Sigmoid colon (tissue), 7 donors: ENCODE data around the gene RPEL1. TPM values are rescaled to one million over a fixed set of nuclear protein-coding genes. Genes with fewer than 3 reads are reported as not detected.
A peak's percentile ranks its signal among the peaks of the same experiment; 100 is the strongest.

Experiments used
- DNase-seq: peaks from one replicate; pipeline ENCODE4 v3.0.0-alpha.2; 2019
- H3K27ac ChIP-seq, 4 donors: fragments of 200-600 bp; sonication (generic); one replicate each; pipeline ENCODE4 v1.5.1; 2016 to 2019; ENCODE audit warnings: mild to moderate bottlenecking in 1 of 4
- H3K27me3 ChIP-seq, 3 donors: fragments of 200-600 bp; sonication (generic); one replicate each; pipeline ENCODE4 v1.5.1; 2019; ENCODE audit warnings: mild to moderate bottlenecking in 1 of 3
- H3K36me3 ChIP-seq, 4 donors: fragments of 200-600 bp; sonication (generic); one replicate each; pipeline ENCODE4 v1.5.1; 2016 to 2019
- H3K4me1 ChIP-seq, 4 donors: fragments of 200-600 bp; sonication (generic); one replicate each; pipeline ENCODE4 v1.5.1; 2017 to 2019
- H3K4me3 ChIP-seq, 4 donors: fragments of 200-600 bp; sonication (generic); one replicate each; pipeline ENCODE4 v1.5.1; 2017 to 2019; ENCODE audit warnings: mild to moderate bottlenecking in 2 of 4, moderate library complexity in 1 of 4
- H3K9me3 ChIP-seq, 4 donors: fragments of 200-600 bp in 3 of 4; sonication (generic) in 3 of 4; one replicate each; pipeline versions ENCODE4 v1.5.1 to v1.6.1; 2013 to 2019
- EP300 ChIP-seq, 4 donors: sonication (generic); formaldehyde crosslinking; IDR thresholded peaks; one replicate each; pipeline ENCODE4 v1.6.1; 2017; ENCODE audit warnings: antibody characterized with exemption in 4 of 4
- POLR2A ChIP-seq, 2 donors: fragments of 450-650 bp; IDR thresholded peaks; one replicate each; pipeline ENCODE4 v1.6.1; 2016; ENCODE audit warnings: antibody characterized with exemption in 2 of 2, mild to moderate bottlenecking in 2 of 2, moderate library complexity in 2 of 2
- POLR2AphosphoS5 ChIP-seq, 4 donors: sonication (generic); formaldehyde crosslinking; IDR thresholded peaks; one replicate each; pipeline ENCODE4 v1.6.1; 2017; ENCODE audit warnings: antibody characterized with exemption in 4 of 4
- WGBS, 2 donors: extraction: QIAGEN DNeasy Blood & Tissue Kit; methylation state at CpG; one replicate each; pipeline ENCODE4 v1.1.7; 2013; 5-methylcytosine and 5-hydroxymethylcytosine counted together
- intact Hi-C: fragments of 100-400 bp; cut with DNase I; formaldehyde crosslinking; loops from one replicate; pipeline ENCODE4 v1.15.1; 2023
- polyA plus RNA-seq, 3 donors: library from polyadenylated mRNA; stranded (reverse); fragments of 200-250 nt; gene quantifications; one replicate each; pipeline ENCODE4 v1.2.3, GENCODE V29; 2013
- total RNA-seq, 4 donors: library from RNA; depleted of rRNA; stranded (reverse); fragments of >200 nt; gene quantifications; one replicate each; pipeline ENCODE4 v1.1.0, GENCODE V29; 2016
- TF ChIP-seq, protein P1 (sequence below), 4 experiments: fragments of 450-650 bp in 3 of 4; fragments of 200-600 bp in 1 of 4; IDR thresholded peaks; one replicate each; pipeline ENCODE4 v1.5.1; 2016 to 2019; ENCODE audit warnings: antibody characterized with exemption in 4 of 4, mild to moderate bottlenecking in 3 of 4, moderate library complexity in 2 of 4
- donor health status: healthy with polysubstance abuse.
- donor health status: Bipolar disorder and iron deficiency.
- donor health status: healthy.

Gene RPEL1
- total and polyA plus RNA-seq, 7 donors, result 0.03 TPM; not detected in 6

DNA sequence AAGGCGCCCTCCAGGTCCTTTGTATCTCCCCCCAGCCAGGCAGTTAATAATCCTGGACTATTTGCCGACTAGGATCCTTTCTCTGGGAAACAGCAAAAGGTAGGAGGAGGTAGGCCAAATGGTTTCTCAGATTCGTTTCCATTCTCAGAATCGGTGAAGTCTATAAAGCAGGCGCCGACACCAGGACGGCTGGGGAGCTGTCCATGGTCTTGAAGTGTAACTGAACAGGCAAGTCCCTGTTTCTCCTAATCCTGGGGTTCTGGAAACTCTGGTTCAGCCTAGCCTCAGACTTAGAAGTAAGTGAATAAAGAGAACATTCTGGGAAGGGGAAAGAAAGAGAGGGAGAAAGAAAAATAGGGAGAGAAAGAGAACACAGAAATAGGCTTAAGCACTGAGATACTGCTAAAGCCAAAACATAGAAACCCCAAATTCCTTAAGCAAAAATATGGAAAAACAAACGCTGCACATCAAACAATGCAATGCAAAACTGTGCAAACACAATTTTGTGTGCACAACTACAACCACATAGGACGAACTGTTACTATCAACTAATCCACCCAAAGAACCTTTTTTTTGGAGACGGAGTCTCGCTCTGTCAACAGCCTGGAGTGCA lies 20.1 kb downstream of the RPEL1 start:
- Histone ChIP-seq H3K36me3 (no peaks in the 10 kb centered on the region), H3K27ac (no peak overlapping the region), H3K4me1 (no peaks in the 10 kb centered on the region), H3K4me3 (no peak overlapping the region), H3K27me3 (peaks cover 0 to 17% (median 3%) of the 10 kb centered on the region in 3 donors), H3K9me3 (no peaks in the 10 kb centered on the region)
- WGBS, 2 donors, result 31 to 32% methylated on average over 11 of the region's 11 CpGs
- TF ChIP-seq, protein P1, sequence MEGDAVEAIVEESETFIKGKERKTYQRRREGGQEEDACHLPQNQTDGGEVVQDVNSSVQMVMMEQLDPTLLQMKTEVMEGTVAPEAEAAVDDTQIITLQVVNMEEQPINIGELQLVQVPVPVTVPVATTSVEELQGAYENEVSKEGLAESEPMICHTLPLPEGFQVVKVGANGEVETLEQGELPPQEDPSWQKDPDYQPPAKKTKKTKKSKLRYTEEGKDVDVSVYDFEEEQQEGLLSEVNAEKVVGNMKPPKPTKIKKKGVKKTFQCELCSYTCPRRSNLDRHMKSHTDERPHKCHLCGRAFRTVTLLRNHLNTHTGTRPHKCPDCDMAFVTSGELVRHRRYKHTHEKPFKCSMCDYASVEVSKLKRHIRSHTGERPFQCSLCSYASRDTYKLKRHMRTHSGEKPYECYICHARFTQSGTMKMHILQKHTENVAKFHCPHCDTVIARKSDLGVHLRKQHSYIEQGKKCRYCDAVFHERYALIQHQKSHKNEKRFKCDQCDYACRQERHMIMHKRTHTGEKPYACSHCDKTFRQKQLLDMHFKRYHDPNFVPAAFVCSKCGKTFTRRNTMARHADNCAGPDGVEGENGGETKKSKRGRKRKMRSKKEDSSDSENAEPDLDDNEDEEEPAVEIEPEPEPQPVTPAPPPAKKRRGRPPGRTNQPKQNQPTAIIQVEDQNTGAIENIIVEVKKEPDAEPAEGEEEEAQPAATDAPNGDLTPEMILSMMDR (IDR thresholded peaks at IDR 0.05), result no peak
- no peak for TF ChIP-seq POLR2A (IDR thresholded peaks at IDR 0.05)
- no peak for TF ChIP-seq POLR2AphosphoS5 (IDR thresholded peaks at IDR 0.05)
- no peak for TF ChIP-seq EP300 (IDR thresholded peaks at IDR 0.05)
- no peak for DNase-seq
- intact Hi-C loops, result no loop called here

DNA sequence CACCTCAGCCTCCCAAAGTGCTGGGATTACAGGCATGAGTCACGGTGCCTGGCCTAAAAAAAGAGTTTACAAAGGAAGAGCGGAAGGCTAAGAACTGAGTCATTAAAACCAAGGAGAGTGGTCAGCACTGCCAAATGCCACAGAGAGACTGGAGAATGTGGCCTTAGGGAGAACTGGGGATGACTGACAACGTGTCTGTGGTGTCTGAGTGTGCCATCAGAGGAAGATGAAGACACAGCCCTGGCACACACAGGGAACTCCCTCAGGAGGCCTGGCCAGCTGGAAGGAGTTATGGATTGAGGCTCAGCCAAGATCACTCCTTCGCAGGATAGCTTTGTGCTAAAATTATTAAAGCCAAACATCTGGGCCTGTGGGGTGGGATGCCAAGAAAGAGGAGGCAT lies 27.4 kb downstream of the RPEL1 start:
- Histone ChIP-seq H3K27me3 (peaks cover 16 to 34% (median 20%) of the 10 kb centered on the region in 3 donors), H3K36me3 (no peaks in the 10 kb centered on the region), H3K27ac (no peak overlapping the region), H3K4me3 (no peak overlapping the region), H3K9me3 (no peaks in the 10 kb centered on the region), H3K4me1 (peaks cover 0 to 24% (median 17%) of the 10 kb centered on the region in 4 donors)
- no peak for DNase-seq
- WGBS, 2 donors, result 61 to 65% methylated on average over 4 of the region's 4 CpGs
- no peak for TF ChIP-seq POLR2AphosphoS5 (IDR thresholded peaks at IDR 0.05)
- TF ChIP-seq POLR2A (IDR thresholded peaks at IDR 0.05), result no peak
- TF ChIP-seq, protein P1 (IDR thresholded peaks at IDR 0.05), result no peak
- TF ChIP-seq EP300 (IDR thresholded peaks at IDR 0.05), result no peak
- intact Hi-C loops, result no loop called here

DNA sequence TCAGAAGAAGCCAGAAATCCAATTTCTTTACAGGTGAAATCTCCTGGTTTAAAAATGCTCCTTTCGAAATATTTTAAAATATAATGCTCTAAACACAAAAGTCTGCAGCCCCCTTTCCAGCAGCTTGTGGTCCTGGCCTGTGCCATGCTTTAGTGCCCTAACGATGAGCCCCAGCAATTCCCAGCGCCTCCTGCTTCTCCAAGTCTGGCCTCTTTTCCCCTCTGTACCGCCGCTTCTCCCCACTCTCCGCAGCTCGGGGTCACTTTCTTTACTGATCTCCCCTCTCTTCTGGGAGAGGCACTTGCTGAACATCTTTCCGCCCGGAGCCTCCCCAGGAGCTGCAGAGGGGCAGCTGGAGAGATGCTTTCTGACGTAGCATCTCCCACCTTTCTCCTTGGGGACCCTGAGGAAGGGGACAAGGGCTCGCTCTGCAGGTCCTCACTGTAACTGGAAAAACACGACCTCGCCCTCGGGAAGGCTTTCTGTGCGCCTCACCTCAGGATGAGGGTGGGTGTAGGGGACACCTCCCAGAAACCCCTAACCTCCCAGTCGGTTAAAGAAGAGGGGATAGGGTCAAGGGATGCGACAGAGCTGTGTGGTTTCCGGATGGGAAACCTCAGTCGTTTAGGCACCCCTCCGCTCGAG lies 30.7 kb downstream of the RPEL1 start:
- H3K27ac ChIP-seq, result no peak overlapping the region
- peaks cover 0 to 27% (median 17%) of the 10 kb centered on the region in 4 donors for H3K4me1 ChIP-seq
- no peak overlapping the region for H3K4me3 ChIP-seq
- WGBS, 2 donors, result 13 to 21% methylated on average over 21 of the region's 21 CpGs
- H3K27me3 ChIP-seq, result peaks cover 22 to 67% (median 50%) of the 10 kb centered on the region in 3 donors
- no peak for DNase-seq
- TF ChIP-seq EP300 (IDR thresholded peaks at IDR 0.05) (no peak), POLR2AphosphoS5 (IDR thresholded peaks at IDR 0.05) (no peak), POLR2A (IDR thresholded peaks at IDR 0.05) (no peak)
- TF ChIP-seq, protein P1 (IDR thresholded peaks at IDR 0.05), result no peak
- no peaks in the 10 kb centered on the region for H3K36me3 ChIP-seq
- intact Hi-C loops, result no loop called here
- H3K9me3 ChIP-seq, result no peaks in the 10 kb centered on the region

DNA sequence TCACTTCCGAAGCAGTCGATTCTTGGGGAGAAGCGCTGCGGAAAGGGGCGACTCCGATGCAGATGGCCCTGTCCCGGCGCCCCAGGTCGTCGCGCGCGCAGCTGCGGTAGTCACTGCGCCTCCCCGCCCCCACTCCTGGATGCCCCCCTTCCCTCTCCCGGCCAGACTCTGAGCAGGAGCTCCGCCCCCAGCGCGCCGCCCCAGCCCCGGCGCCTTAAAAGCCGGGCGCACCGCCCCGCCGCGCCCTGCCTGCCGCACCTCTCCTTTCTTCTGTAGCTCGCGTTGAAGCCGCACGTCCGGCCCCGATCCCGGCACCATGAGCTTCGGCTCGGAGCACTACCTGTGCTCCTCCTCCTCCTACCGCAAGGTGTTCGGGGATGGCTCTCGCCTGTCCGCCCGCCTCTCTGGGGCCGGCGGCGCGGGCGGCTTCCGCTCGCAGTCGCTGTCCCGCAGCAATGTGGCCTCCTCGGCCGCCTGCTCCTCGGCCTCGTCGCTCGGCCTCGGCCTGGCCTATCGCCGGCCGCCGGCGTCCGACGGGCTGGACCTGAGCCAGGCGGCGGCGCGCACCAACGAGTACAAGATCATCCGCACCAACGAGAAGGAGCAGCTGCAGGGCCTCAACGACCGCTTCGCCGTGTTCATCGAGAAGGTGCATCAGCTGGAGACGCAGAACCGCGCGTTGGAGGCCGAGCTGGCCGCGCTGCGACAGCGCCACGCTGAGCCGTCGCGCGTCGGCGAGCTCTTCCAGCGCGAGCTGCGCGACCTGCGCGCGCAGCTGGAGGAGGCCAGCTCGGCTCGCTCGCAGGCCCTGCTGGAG lies 31.4 kb downstream of the RPEL1 start, which contains the start of gene INA:
Gene INA, plus strand, starts transcription at position 243 of the 817 bp plus-strand sequence. Its CDS starts 74 bp downstream, at position 317.
- Histone ChIP-seq H3K27me3 (peaks cover 22 to 74% (median 55%) of the 10 kb centered on the region in 3 donors), H3K36me3 (no peaks in the 10 kb centered on the region), H3K4me1 (peaks cover 0 to 27% (median 17%) of the 10 kb centered on the region in 4 donors), H3K4me3 (peak within 1 kb of the TSS in 3 of 4 donors; percentile 4 to 32 (median 25)), H3K27ac (no peak within 1 kb of the TSS), H3K9me3 (no peaks in the 10 kb centered on the region)
- 1 to 3% methylated on average over 105 of the region's 105 CpGs for WGBS, 2 donors
- intact Hi-C loops, result no loop called here
- no peak for DNase-seq
- TF ChIP-seq, protein P1 (IDR thresholded peaks at IDR 0.05), result no peak
- TF ChIP-seq EP300 (IDR thresholded peaks at IDR 0.05) (no peak), POLR2A (IDR thresholded peaks at IDR 0.05) (no peak), POLR2AphosphoS5 (IDR thresholded peaks at IDR 0.05) (no peak)
